Neural progenitor cell (in vitro differentiated cells): ENCODE data around the gene CAMKMT. TPM values are rescaled to one million over a fixed set of nuclear protein-coding genes. Genes with fewer than 3 reads are reported as not detected.

Source experiments
- DNase-seq: peaks from one replicate; pipeline ENCODE4 v3.0.0-alpha.2; 2016; ENCODE audit warnings: low spot score
- H2AFZ ChIP-seq: fragments of 200-600 bp; sonication (generic); replicated peaks from 2 replicates; pipeline ENCODE4 v1.6.1; 2016; ENCODE audit warnings: antibody characterized with exemption
- H3F3A ChIP-seq: fragments of 200-600 bp; sonication (generic); 2 replicates; pipeline ENCODE4 v1.6.1; 2016; ENCODE audit warnings: antibody characterized with exemption, low read depth
- H3K27ac ChIP-seq: fragments of 200-600 bp; sonication (generic); 2 replicates; pipeline ENCODE4 v1.5.1; 2016; ENCODE audit warnings: mild to moderate bottlenecking
- H3K27me3 ChIP-seq: fragments of 200-600 bp; sonication (generic); 2 replicates; pipeline ENCODE4 v1.6.1; 2016; ENCODE audit warnings: mild to moderate bottlenecking, moderate library complexity
- H3K36me3 ChIP-seq: fragments of 200-600 bp; sonication (generic); 2 replicates; pipeline ENCODE4 v1.5.1; 2016
- H3K4me1 ChIP-seq: fragments of 200-600 bp; sonication (generic); 2 replicates; pipeline ENCODE4 v1.6.1; 2016; ENCODE audit warnings: mixed run types
- H3K4me2 ChIP-seq: fragments of 200-600 bp; sonication (generic); 2 replicates; pipeline ENCODE4 v1.6.1; 2016
- H3K4me3 ChIP-seq: fragments of 200-600 bp; sonication (generic); 2 replicates; pipeline ENCODE4 v1.5.1; 2016
- H3K79me2 ChIP-seq: fragments of 200-600 bp; sonication (generic); 2 replicates; pipeline ENCODE4 v1.6.1; 2016; ENCODE audit warnings: low read depth
- H3K9ac ChIP-seq: fragments of 200-600 bp; sonication (generic); 2 replicates; pipeline ENCODE4 v1.6.1; 2016
- H3K9me3 ChIP-seq: fragments of 200-600 bp; sonication (generic); 2 replicates; pipeline ENCODE4 v1.5.1; 2016; ENCODE audit warnings: low read depth
- H4K20me1 ChIP-seq: fragments of 200-600 bp; sonication (generic); 2 replicates; pipeline ENCODE4 v1.6.1; 2016; ENCODE audit warnings: low read depth
- H3K27ac Mint-ChIP-seq: 3 replicates; pipeline ENCODE4 v1.8.0; 2021; ENCODE audit warnings: mixed read lengths
- H3K27me3 Mint-ChIP-seq: 2 replicates; pipeline ENCODE4 v1.8.0; 2022; ENCODE audit warnings: low read depth, mild to moderate bottlenecking, inconsistent platforms, moderate library complexity, mixed read lengths; ENCODE audit not compliant: insufficient read depth
- H3K36me3 Mint-ChIP-seq: 3 replicates; pipeline ENCODE4 v1.8.0; 2021; ENCODE audit warnings: mixed read lengths
- H3K4me1 Mint-ChIP-seq: 3 replicates; pipeline ENCODE4 v1.8.0; 2021; ENCODE audit warnings: mixed read lengths
- H3K4me3 Mint-ChIP-seq: 3 replicates; pipeline ENCODE4 v1.8.0; 2021; ENCODE audit warnings: mild to moderate bottlenecking, moderate library complexity, mixed read lengths
- H3K9me3 Mint-ChIP-seq: 3 replicates; pipeline ENCODE4 v1.8.0; 2020; ENCODE audit warnings: mixed read lengths
- EZH2 ChIP-seq: fragments of 200-600 bp; sonication (generic); IDR thresholded peaks from 2 replicates; pipeline ENCODE4 v1.6.1; 2017; ENCODE audit warnings: antibody characterized with exemption, mild to moderate bottlenecking, moderate library complexity
- EZH2phosphoT487 ChIP-seq: fragments of 200-600 bp; sonication (generic); IDR thresholded peaks from 2 replicates; pipeline ENCODE4 v1.6.1; 2017; ENCODE audit warnings: antibody characterized with exemption
- total RNA-seq: library from RNA; depleted of rRNA; stranded (reverse); fragments of >200 nt; gene quantifications from 2 replicates; pipeline ENCODE4 v1.2.3, GENCODE V29; 2015; ENCODE audit warnings: low replicate concordance
- TF ChIP-seq, protein P1 (sequence below): fragments of 200-600 bp; sonication (generic); IDR thresholded peaks from 2 replicates; pipeline ENCODE4 v1.5.1; 2017; ENCODE audit warnings: antibody characterized with exemption, mild to moderate bottlenecking

CAMKMT gene
- total RNA-seq, 1 donor from 2014 or later = 28.5 TPM

DNA sequence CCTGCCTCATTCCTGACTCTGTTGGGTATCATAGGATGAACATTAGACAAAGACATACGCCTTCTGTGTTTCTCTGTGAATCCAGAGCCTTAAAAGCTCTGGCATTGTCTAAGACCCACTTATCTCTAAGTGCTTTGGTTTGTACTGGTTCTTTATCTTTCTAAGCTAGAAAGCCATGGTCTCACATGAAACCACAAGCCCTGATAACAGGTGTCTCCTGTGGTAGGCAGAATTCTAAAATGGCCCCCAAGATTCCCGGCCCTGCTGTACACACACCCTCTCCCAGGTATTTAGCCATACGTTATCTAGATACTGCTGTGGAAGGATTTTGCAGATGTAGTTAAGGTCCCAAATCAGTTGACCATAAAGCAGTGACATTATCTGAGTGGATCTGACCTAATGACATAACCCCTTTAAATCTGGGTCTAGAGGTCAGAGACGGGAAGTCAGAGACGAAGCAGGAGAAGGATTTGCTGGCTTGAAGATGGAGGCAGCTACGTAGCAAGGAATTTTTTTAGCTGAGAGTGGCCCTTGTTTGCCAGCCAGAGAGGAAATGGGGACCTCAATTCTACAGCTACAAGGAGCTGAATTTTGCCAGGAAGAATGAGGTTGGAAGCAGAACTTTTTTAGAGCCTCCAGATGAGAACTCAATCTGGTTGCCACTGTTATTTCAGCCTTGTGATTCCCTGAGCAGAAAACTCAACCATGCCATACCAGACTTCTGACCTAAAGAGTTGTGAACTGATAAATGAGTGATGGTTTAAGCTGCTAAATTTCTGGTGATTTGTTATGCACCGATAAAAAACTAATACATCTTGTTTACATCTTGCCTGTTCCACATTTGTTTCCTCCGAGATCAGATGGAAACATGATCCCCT is 186.7 kb downstream of the CAMKMT start:
- Histone ChIP-seq H3K9me3 (no peaks in the 10 kb centered on the region), H3K4me2 (peak overlapping the region; percentile 11), H3K9ac (no peak overlapping the region), H4K20me1 (no peaks in the 10 kb centered on the region), H2AFZ (no peak overlapping the region), H3K4me1 (peaks cover 59% of the 10 kb centered on the region), H3K4me3 (no peak overlapping the region), H3K79me2 (peaks cover 20% of the 10 kb centered on the region), H3K27me3 (no peaks in the 10 kb centered on the region), H3K27ac (peak overlapping the region; percentile 41), H3F3A (peaks cover 33% of the 10 kb centered on the region), H3K36me3 (no peaks in the 10 kb centered on the region)
- DNase-seq = peak; percentile 16
- TF ChIP-seq EZH2 = no peak
- H3K27me3 Mint-ChIP-seq = no peaks in the 10 kb centered on the region
- no peaks in the 10 kb centered on the region for H3K9me3 Mint-ChIP-seq
- no peak overlapping the region for H3K4me3 Mint-ChIP-seq
- H3K4me1 Mint-ChIP-seq = peaks cover 57% of the 10 kb centered on the region
- H3K36me3 Mint-ChIP-seq = no peaks in the 10 kb centered on the region
- no peak overlapping the region for H3K27ac Mint-ChIP-seq

DNA sequence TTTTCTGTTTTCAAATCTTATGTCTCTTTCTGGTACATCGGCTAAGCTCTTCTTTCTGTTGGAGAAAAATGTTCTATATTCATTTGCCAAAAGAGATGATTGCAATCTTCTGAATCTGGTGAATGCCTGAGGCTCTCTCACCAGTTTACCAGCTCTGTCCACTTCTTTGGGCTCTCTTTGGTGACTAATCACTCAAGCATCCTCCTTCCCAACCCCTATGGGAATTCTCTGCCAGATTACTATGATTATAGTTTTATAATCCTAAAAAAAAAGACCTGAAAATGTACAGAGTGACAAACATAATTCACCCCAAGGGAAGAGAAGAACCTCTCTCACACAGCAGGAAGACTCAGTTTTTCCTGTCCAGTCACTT is 187.3 kb downstream of the CAMKMT start:
- H3F3A ChIP-seq = peaks cover 27% of the 10 kb centered on the region
- DNase-seq = no peak
- no peak overlapping the region for H3K4me2 ChIP-seq
- H3K36me3 Mint-ChIP-seq = no peaks in the 10 kb centered on the region
- TF ChIP-seq EZH2 (no peak), EZH2phosphoT487 (no peak)
- TF ChIP-seq, protein P1, sequence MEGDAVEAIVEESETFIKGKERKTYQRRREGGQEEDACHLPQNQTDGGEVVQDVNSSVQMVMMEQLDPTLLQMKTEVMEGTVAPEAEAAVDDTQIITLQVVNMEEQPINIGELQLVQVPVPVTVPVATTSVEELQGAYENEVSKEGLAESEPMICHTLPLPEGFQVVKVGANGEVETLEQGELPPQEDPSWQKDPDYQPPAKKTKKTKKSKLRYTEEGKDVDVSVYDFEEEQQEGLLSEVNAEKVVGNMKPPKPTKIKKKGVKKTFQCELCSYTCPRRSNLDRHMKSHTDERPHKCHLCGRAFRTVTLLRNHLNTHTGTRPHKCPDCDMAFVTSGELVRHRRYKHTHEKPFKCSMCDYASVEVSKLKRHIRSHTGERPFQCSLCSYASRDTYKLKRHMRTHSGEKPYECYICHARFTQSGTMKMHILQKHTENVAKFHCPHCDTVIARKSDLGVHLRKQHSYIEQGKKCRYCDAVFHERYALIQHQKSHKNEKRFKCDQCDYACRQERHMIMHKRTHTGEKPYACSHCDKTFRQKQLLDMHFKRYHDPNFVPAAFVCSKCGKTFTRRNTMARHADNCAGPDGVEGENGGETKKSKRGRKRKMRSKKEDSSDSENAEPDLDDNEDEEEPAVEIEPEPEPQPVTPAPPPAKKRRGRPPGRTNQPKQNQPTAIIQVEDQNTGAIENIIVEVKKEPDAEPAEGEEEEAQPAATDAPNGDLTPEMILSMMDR = no peak
- H3K9me3 ChIP-seq = no peaks in the 10 kb centered on the region
- H3K36me3 ChIP-seq = no peaks in the 10 kb centered on the region
- H3K27me3 ChIP-seq = no peaks in the 10 kb centered on the region
- peaks cover 52% of the 10 kb centered on the region for H3K4me1 ChIP-seq
- H3K4me3 Mint-ChIP-seq = no peak overlapping the region
- H3K9ac ChIP-seq = no peak overlapping the region
- no peaks in the 10 kb centered on the region for H3K27me3 Mint-ChIP-seq
- H3K4me3 ChIP-seq = no peak overlapping the region
- H3K79me2 ChIP-seq = peaks cover 22% of the 10 kb centered on the region
- peaks cover 50% of the 10 kb centered on the region for H3K4me1 Mint-ChIP-seq
- H3K27ac ChIP-seq = no peak overlapping the region
- H2AFZ ChIP-seq = no peak overlapping the region
- no peaks in the 10 kb centered on the region for H3K9me3 Mint-ChIP-seq
- H3K27ac Mint-ChIP-seq = no peak overlapping the region
- no peaks in the 10 kb centered on the region for H4K20me1 ChIP-seq

DNA sequence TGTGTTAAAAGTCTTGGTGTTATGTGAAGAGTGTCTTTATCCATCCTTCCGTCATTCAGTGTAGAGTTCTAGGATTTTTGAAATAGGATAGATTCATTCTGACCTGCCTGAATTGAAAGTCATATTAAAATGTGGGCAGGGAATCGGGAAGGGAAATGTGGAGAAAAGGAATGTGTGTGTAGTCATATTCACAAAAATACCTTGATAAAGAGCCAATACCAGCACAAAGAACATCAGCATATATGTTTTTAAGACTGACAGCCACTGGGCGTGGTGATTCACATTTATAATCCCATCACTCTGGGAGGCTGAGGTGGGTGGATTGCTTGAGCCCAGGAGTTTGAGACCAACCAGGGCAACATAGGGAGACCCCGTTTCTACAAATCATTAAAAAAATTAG is 188.1 kb downstream of the CAMKMT start:
- Histone ChIP-seq H3K9me3 (no peaks in the 10 kb centered on the region), H3K4me2 (no peak overlapping the region), H3K4me1 (peaks cover 46% of the 10 kb centered on the region), H3F3A (peaks cover 19% of the 10 kb centered on the region), H4K20me1 (no peaks in the 10 kb centered on the region), H3K27me3 (no peaks in the 10 kb centered on the region), H3K4me3 (no peak overlapping the region), H3K9ac (no peak overlapping the region), H3K27ac (no peak overlapping the region), H3K79me2 (peaks cover 22% of the 10 kb centered on the region), H3K36me3 (no peaks in the 10 kb centered on the region), H2AFZ (no peak overlapping the region)
- Mint-ChIP-seq H3K9me3 (no peaks in the 10 kb centered on the region), H3K4me1 (peaks cover 46% of the 10 kb centered on the region), H3K27me3 (no peaks in the 10 kb centered on the region), H3K27ac (no peak overlapping the region), H3K36me3 (no peaks in the 10 kb centered on the region), H3K4me3 (no peak overlapping the region)
- DNase-seq = no peak
- no peak for TF ChIP-seq EZH2
- no peak for TF ChIP-seq EZH2phosphoT487
- TF ChIP-seq, protein P1 = no peak

DNA sequence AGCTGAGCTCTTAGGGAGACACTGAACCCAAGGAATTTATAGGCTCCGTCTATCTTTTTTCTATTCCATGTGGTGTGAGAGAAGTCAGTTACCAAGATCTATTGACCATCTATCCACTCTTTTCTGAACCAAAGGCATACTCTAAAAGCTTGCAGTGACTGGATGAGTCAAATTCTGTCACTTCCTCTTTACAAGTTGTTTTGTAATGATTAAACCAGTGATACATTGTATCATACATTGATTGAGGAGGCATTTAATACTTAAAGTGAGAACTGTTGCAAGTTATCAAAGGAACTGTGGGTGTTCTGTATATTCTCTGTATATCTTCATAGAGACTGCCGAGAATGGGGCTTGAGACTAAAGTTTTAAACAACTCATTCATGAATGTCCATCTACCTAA is 188.8 kb downstream of the CAMKMT start:
- H3K27ac ChIP-seq = no peak overlapping the region
- H3K4me1 Mint-ChIP-seq = peaks cover 46% of the 10 kb centered on the region
- no peaks in the 10 kb centered on the region for H3K36me3 ChIP-seq
- H3K79me2 ChIP-seq = peaks cover 22% of the 10 kb centered on the region
- no peaks in the 10 kb centered on the region for H3K27me3 ChIP-seq
- no peak overlapping the region for H3K27ac Mint-ChIP-seq
- TF ChIP-seq EZH2 (no peak), EZH2phosphoT487 (no peak)
- TF ChIP-seq, protein P1 = no peak
- no peak overlapping the region for H3K4me3 ChIP-seq
- no peaks in the 10 kb centered on the region for H4K20me1 ChIP-seq
- no peak overlapping the region for H2AFZ ChIP-seq
- no peaks in the 10 kb centered on the region for H3K36me3 Mint-ChIP-seq
- no peaks in the 10 kb centered on the region for H3K27me3 Mint-ChIP-seq
- peaks cover 46% of the 10 kb centered on the region for H3K4me1 ChIP-seq
- no peak overlapping the region for H3K4me3 Mint-ChIP-seq
- DNase-seq = no peak
- no peak overlapping the region for H3K9ac ChIP-seq
- no peak overlapping the region for H3K4me2 ChIP-seq
- no peaks in the 10 kb centered on the region for H3K9me3 Mint-ChIP-seq
- no peaks in the 10 kb centered on the region for H3K9me3 ChIP-seq
- peaks cover 12% of the 10 kb centered on the region for H3F3A ChIP-seq
